GM18867 (cell line): Measurements from ENCODE around the gene SEC31B.

Experiments used
- ATAC-seq: cut with Tn5 transposase; IDR thresholded peaks from one replicate; pipeline ENCODE4 v1.9.1; 2021; ENCODE audit warnings: mild to moderate bottlenecking, moderate library complexity; ENCODE audit not compliant: unreplicated experiment

SEC31B gene

DNA sequence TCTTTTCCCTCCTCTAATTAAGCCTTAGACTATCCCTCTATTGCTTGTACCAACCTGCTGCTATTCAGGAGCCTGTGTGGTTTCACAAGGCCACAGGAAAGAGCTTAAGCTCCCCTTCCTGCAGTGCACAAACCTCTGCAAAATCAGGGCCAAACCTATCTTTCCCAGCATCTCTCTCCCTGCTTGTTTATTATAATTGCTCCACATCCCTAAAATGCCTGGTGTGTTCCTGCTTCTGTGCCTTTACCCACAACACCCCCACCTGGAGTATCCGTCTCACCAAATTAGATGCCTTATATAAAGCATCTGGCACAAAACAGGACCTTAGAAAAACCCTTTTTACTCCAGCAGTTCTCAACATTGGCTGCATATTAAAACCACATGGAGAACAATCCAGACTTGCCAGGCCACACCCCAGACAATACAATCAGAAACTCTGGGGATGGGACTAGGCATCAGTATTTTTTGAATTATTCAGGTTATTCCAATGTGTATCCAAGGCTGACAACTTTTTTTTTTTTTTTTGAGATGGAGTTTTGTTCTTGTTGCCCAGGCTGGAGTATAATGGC is 16.7 kb downstream of the SEC31B start:
- ATAC-seq, result no peak

DNA sequence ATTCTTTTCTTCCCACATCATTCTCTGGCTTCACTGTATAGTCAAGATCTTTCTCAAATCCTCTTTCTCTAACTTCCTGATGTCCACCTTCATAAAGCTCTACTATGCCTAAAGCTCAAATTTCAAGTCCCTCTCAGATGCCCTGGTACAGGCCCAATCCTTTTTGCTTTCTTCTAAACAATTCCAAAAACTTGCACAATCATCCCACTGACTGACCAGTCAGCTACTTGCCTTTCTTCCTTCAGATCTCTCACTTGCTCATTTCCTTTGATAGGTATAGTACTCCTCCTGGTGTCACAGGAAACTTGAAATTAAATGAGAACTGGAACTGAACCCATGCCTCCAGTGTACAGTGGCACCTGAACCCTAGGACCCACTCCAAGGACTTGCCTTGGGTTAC is 18.2 kb downstream of the SEC31B start:
- no peak for ATAC-seq

DNA sequence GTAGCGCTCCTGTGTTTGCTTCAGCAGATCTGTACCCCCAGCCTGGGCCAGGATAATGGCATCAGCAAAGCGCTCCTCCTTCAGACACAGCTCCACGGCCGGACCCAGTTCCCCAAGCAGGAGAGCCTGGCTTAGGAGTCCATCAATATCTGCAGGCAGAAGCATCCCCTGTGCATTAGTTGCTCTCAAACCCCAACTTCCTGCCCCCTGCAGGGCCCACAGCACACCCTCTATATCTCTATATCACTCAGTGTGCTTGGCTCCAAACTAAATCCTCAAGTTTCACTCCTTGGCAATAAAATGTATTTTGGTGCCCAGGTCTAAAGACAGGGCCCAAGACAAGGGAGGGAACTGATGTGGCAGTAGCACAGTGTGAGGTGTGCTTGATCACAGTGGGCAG is 21.6 kb downstream of the SEC31B start:
- no peak for ATAC-seq

- no peak for ATAC-seq
Observed at GRCh38 chr10:100496567-100496966, 23.1 kb downstream of the SEC31B start.

- ATAC-seq, result no peak
Observed at GRCh38 chr10:100490531-100490930, 29.1 kb downstream of the SEC31B start.

- no peak for ATAC-seq
Observed at GRCh38 chr10:100489396-100489795, 30.3 kb downstream of the SEC31B start.

DNA sequence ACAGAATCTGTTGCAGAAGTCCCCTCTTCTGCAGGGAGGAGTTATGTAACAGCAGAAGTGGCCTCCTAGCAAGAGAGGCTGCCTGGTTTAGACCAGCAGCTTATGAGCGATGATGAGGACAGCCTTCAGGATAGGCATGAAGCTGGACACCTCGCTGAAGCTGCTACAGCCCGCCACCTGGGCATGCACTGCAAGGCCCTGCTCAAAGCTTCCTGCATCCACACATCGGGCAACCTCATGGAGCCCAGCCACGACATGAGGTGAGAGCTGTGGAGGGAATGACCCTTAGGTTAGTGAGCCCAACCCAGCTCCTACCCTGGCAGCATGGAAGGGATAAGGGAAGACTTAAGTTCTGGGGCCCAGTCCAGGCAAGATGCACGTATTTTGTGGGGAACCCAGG is 32.1 kb downstream of the SEC31B start:
- no peak for ATAC-seq

GRCh38 chr10:100485801-100486495 is 33.7 kb downstream of the SEC31B start:
- ATAC-seq, result no peak

DNA sequence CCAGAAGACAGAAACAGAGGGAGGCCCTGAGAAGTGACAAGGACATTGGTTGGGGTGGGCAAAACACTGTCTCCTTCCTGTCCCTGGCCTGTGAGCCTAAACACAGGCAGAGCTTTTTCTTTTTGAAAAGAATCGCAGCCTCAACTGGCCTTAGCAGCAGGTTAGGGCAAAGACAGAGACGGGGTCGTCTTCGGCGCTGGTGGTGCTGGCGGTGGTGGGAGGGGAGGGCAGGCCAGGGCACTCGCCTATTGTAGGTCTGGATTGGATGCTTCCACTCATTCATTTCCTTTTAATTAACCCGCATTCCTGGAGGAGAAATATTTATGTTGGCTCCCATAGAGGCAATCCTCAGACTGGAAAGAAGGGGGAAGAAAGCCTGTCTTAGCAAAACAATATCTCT is 34.3 kb downstream of the SEC31B start:
- no peak for ATAC-seq

- no peak for ATAC-seq
Observed at GRCh38 chr10:100483876-100484666, 35.6 kb downstream of the SEC31B start.

DNA sequence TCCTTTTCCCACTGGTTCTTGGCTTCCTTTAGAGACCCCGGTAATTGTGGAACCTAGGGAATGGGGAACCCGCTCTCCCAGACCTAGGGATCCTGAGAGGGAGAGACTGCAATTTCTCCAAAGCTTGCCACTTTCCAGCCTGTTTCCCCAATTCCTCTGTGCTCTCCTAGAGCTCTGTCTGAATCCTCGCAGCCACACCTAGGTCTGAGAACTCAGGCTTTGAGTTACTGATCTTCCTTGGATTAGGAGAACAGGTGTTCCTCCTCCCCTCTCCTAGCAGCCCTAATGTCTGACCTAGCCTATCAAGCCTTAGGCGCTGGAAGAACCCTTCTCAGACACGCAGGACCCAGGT is 36.9 kb downstream of the SEC31B start:
- no peak for ATAC-seq

DNA sequence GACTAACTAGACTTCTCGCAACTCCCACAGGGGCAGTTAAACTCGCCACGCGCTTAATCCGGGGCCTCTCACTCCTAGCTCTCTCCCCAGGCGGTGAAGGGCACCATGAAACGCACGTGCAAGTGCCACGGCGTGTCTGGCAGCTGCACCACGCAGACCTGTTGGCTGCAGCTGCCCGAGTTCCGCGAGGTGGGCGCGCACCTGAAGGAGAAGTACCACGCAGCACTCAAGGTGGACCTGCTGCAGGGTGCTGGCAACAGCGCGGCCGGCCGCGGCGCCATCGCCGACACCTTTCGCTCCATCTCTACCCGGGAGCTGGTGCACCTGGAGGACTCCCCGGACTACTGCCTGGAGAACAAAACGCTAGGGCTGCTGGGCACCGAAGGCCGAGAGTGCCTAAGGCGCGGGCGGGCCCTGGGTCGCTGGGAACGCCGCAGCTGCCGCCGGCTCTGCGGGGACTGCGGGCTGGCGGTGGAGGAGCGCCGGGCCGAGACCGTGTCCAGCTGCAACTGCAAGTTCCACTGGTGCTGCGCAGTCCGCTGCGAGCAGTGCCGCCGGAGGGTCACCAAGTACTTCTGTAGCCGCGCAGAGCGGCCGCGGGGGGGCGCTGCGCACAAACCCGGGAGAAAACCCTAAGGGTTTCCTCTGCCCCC is 37.4 kb downstream of the SEC31B start:
- ATAC-seq, result peak; percentile 50

DNA sequence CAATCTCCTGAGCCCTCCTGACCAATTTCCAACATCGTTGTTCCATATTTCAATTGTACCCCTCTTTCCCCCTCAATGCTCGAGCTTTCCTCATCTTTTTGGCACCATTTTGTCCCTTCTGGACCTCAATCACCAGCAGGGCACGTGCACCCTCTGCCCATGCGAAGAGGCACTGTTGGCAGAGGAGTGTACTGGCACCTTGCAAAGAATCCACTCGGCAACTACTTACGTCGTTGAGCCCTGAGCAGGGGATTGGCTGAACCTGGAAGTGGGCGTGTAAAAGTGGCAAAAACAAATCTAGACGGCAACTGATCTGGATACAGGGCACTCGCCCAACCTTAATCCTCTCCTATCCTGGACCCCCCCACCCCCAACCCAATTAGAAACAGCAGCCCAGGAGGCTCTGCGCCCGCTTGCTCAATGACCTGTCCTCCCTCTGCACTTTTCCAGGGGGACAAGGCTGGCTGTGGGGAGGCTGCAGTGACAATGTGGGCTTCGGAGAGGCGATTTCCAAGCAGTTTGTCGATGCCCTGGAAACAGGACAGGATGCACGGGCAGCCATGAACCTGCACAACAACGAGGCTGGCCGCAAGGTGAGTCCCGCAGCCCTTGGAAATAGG is 38.1 kb downstream of the SEC31B start:
- ATAC-seq, result peak; percentile 100

DNA sequence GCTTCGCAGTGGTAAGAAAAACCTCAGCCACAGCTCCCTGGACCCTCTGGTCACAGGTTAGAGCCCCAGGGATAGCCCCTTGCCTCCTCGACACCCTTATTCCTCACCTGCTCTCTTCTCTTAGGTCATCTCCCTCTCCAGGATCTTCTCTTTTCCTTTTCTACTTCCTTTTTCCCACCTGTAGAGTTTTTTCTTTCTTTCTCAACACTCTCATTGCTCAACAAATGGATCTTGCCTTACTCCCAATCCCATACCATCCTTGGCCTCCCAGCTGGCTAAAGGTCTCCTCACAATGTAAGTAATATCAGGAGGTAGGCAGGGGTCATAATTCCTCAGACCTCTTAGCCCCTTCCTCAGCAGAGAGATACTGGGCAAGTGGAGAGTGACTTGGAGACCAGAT is 39.7 kb downstream of the SEC31B start:
- no peak for ATAC-seq

DNA sequence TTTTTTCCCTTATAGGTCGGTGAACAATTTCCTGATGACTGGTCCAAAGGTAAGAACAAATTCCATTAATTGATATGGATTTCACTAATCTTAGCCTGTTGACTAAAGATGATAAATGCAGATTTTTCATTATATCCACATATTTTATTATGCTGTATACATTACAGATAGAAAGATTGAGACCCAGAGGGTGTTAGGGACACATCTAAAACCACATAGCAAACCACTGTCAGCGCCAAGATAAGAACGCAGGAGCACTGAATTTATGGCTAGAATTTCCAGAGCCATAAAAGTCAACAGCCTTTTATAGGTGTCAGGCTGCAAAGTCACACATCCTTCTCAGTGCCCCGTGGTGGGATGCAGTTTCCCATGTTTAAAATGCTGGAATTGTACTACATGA is 40.6 kb downstream of the SEC31B start:
- ATAC-seq, result no peak

GRCh38 chr10:100477970-100478369 is 41.7 kb downstream of the SEC31B start:
- no peak for ATAC-seq

DNA sequence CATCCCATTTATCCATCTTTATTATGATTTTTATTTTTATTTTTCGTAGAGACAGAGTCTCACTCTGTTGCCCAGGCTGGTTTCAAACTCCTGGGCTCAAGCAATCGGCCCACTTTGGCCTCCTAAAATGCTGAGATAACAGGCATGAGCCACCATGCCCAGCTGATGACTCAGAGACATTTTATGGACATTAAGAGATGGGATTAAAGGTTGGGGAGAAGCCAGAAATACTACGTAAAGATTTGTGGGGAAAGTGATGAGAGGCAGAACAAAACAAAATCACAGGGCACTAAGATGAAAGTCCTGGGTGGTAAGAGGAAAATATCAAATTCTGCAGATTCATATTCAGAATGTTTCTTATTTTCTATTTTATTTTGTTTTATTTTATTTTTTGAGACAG is 49.3 kb downstream of the SEC31B start:
- no peak for ATAC-seq

- ATAC-seq, result no peak
Observed at GRCh38 chr10:100469756-100470155, 49.9 kb downstream of the SEC31B start.

DNA sequence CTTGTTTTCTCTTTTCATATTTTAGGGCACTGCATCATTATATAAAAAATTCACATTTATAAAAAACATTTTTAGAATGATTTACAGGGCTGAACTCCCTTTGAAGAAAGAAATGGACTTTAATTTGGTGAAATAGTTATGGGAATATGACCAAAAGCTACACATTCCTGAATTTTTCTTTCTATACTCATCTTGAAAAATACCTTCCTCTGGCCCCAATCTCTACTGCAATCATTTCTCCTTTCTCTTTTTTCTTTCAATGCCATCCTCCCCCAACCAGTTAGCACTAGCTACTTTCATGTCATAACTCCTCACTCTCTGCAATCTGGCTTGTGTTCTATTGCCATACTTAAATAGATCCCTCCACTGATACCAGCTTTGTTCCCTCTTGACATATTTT is 50.7 kb downstream of the SEC31B start:
- ATAC-seq, result no peak

DNA sequence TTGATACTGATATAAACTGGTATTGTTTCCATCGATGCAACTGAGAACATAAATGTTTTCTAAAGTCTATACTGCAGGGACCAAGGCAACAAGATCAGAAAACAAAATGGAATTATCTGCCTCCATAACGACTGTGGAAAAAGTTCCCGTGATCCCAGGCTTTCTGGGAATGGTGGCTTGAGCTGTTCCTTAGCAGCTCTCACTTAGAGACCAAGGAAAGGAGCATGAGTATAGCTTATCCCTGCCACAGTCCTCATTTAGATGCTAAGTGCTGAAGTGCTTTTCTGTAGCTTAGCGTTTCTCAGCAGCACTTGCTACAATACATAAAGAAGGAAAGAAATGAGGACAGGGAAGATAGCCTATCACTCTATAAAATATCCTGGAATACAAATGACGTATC is 51.3 kb downstream of the SEC31B start:
- ATAC-seq, result no peak

DNA sequence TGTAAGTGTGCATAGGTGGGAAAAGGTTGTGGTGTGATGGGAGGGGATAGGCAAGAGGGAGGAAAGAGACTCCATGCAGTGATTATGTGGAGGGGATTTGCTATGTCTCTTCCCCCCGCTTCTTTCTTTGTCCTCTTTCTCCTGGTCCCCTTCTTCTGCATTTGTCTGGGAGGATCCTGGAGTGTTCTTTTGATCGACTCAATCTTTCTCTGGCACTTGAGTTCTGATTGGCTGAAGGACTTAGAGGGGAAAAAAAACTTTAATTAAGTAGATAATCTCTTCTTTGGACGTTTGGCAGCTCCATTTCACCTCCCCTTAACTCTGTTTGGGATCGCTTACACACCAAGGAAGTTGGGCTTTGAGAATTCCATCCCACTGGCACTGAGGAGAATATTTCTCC is 57.0 kb downstream of the SEC31B start, which contains the start of gene WNT8B:
TSS of gene WNT8B (plus strand) at position 301 of the 400 bp plus-strand sequence. CDS start 160 bp downstream, outside the sequence.
- no peak for ATAC-seq
